AG09309 (cell line): ENCODE measurements around the gene TBC1D32.
"Not testable (repeated sequence)": the region's sequence is repeated elsewhere in the genome, so short reads cannot be mapped to it uniquely, and the experiment has no call there.

ENCODE experiments used
- DNase-seq: peaks from one replicate; pipeline ENCODE4 v3.0.0-alpha.2; 2010; ENCODE audit warnings: low read depth
- H3K4me3 ChIP-seq: 2 replicates; pipeline ENCODE4 v1.5.1; 2011; ENCODE audit warnings: mild to moderate bottlenecking, low read depth, low read length, moderate library complexity; ENCODE audit not compliant: control insufficient read depth
- TF ChIP-seq, protein P1 (sequence below): IDR thresholded peaks from 2 replicates; pipeline ENCODE4 v1.5.1; 2011; ENCODE audit warnings: mild to moderate bottlenecking, low read depth, low read length, inconsistent platforms; ENCODE audit not compliant: insufficient read depth, control insufficient read depth; ENCODE audit errors: missing control alignments

TBC1D32 gene

DNA sequence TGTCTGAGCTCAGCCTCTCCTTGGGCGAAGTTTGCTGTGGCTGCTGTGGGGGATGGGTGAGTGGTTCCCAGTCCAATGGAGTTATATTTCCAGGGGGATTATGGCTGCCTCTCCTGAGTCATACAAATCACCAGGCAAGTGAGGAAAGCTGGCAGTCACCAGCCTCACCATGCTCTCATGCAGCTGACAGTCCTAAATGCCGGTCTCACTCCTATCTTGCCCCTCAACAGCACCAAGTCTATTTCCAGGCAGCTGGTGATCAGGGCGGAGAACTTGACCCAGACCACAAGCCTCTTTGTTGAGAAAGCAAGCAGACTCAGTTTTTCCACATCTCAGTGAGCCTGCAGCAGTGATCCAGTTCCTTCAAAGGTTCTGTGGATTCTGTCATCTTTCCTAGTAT is 98.9 kb downstream of the TBC1D32 start:
- TF ChIP-seq, protein P1, sequence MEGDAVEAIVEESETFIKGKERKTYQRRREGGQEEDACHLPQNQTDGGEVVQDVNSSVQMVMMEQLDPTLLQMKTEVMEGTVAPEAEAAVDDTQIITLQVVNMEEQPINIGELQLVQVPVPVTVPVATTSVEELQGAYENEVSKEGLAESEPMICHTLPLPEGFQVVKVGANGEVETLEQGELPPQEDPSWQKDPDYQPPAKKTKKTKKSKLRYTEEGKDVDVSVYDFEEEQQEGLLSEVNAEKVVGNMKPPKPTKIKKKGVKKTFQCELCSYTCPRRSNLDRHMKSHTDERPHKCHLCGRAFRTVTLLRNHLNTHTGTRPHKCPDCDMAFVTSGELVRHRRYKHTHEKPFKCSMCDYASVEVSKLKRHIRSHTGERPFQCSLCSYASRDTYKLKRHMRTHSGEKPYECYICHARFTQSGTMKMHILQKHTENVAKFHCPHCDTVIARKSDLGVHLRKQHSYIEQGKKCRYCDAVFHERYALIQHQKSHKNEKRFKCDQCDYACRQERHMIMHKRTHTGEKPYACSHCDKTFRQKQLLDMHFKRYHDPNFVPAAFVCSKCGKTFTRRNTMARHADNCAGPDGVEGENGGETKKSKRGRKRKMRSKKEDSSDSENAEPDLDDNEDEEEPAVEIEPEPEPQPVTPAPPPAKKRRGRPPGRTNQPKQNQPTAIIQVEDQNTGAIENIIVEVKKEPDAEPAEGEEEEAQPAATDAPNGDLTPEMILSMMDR, result no peak
- H3K4me3 ChIP-seq, result no peak overlapping the region
- no peak for DNase-seq

DNA sequence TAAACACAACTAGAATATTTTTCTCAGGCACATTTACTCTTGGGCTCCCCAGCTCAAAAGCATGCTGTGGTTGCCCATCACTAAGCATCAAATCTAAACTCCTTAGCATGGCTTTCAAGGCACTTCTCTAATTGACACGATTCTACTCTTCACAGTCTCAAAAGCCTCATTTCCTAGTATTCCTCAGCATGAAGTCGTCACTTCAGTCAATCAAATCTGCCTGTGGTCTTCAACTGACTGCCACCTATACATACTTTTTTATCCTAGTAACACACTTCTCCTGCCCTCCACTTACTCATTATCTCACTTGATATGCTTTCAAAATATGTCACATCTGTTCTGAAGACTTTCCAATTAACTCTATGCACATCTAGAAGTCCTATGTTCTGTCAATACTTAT is 110.3 kb downstream of the TBC1D32 start:
- no peak for DNase-seq
- TF ChIP-seq, protein P1, result no peak
- no peak overlapping the region for H3K4me3 ChIP-seq

DNA sequence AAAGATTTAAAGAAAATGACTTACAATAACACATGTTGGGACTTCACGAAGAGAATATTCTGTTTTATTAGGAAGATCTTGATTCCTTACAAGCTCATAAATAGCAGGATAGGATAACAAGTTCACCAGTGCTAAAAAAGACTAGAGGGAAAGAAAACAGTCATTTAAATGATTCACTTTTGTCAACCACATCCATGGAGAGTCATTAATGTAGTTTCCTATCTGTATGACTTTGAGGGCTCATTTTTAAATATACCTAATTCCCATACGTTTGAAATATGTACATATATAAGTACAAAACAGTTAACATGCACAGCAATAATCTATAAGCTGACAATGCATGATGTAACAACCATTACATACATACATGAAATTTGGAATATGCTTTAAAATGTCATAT is 111.1 kb downstream of the TBC1D32 start:
- no peak for DNase-seq
- no peak overlapping the region for H3K4me3 ChIP-seq
- TF ChIP-seq, protein P1, result no peak

DNA sequence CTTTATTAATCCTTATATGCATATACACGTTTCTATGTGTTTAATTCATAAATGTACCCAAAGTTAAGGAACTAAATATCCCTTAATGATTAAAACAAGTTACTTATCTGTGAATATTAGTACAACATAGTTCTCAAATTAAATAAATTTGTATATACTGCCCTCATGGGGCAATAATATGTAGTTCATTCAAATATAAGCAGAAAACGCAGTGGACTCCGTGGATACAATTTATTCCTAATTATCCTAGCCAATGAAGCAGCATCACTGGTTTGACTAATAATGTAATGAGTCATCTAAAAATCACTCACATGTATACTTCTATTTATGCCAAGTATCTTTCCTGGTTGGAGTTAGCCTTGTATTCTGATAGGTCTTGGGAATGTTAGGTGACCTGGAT is 111.6 kb downstream of the TBC1D32 start:
- DNase-seq, result peak; percentile 29
- H3K4me3 ChIP-seq, result no peak overlapping the region
- TF ChIP-seq, protein P1, result no peak

DNA sequence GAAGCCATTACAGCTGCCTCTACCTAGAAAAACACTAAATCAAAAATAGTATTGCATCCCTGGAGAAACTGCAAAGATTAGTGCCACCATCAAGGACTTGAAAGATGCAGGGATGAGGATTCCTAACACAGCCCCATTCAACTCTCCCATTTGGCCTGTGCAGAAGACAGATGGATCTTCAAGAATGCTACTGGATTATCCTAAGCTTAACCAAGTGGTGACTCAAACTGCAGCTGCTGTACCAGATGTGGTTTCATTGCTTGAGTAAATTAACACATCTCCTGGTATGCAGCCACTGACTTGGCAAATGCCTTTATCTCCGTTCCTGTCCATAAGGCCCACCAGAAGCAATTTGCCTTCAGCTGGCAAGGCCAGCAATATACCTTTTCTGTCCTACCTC is 117.4 kb downstream of the TBC1D32 start:
- TF ChIP-seq, protein P1, result no peak
- no peak overlapping the region for H3K4me3 ChIP-seq
- DNase-seq, result no peak

DNA sequence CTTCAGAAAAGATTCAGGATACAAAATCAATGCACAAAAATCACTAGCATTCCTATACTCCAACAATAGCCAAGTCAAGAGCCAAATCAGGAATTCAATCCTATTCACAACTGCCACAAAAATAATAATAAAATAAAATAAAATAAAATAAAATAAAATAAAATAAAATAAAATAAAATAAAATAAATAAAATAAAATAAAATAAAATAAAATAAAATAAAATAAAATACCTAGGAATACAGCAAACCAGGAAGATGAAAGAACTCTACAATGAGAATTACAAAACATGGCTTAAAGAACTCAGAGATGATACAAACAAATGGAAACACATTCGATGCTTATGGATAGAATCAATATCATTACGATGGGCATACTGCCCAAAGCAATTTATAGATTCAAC is 120.9 kb downstream of the TBC1D32 start:
- H3K4me3 ChIP-seq, DNase-seq: not testable (repeated sequence)

DNA sequence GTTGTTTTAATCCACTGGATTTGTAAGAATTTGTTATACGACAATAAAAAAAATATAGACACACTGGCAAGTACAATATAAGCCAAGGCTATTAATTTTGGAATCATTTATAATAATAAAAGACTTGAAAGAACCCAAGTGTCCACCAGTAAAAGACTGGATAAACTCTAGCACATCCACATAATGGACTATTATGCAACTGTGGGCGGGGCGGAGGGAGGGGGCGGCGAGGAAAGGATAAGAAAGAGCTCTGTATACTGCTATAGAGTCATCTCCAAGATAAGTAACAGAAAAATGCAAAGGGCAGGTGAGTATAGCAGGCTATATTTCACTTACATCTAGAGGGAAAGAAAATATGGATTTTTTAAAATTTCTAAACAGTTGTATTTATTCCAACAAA is 123.3 kb downstream of the TBC1D32 start:
- no peak for DNase-seq
- TF ChIP-seq, protein P1, result no peak
- no peak overlapping the region for H3K4me3 ChIP-seq
